Endothelial cell (in vitro differentiated cells): ENCODE measurements around the gene TRPC4AP. TPM values are rescaled to one million over a fixed set of nuclear protein-coding genes. Genes with fewer than 3 reads are reported as not detected.
A peak's percentile ranks its signal among the peaks of the same experiment; 100 is the strongest.

Experiments used
- DNase-seq: peaks from one replicate; pipeline ENCODE4 v3.0.0; 2021; ENCODE audit warnings: low spot score
- H3K27ac Mint-ChIP-seq: one replicate; pipeline ENCODE4 v1.8.0; 2021; ENCODE audit warnings: mixed read lengths, inconsistent platforms; ENCODE audit not compliant: unreplicated experiment
- H3K27me3 Mint-ChIP-seq: one replicate; pipeline ENCODE4 v1.8.0; 2021; ENCODE audit warnings: mild to moderate bottlenecking, moderate library complexity, mixed read lengths, inconsistent platforms; ENCODE audit not compliant: unreplicated experiment
- H3K36me3 Mint-ChIP-seq: one replicate; pipeline ENCODE4 v1.8.0; 2021; ENCODE audit warnings: mild to moderate bottlenecking, low read depth, mixed read lengths, inconsistent platforms; ENCODE audit not compliant: unreplicated experiment
- H3K4me1 Mint-ChIP-seq: one replicate; pipeline ENCODE4 v1.8.0; 2021; ENCODE audit warnings: mild to moderate bottlenecking, mixed read lengths, inconsistent platforms; ENCODE audit not compliant: unreplicated experiment
- H3K4me3 Mint-ChIP-seq: one replicate; pipeline ENCODE4 v1.8.0; 2021; ENCODE audit warnings: mild to moderate bottlenecking, mixed read lengths, inconsistent platforms; ENCODE audit not compliant: unreplicated experiment
- H3K9me3 Mint-ChIP-seq: one replicate; pipeline ENCODE4 v1.8.0; 2021; ENCODE audit warnings: mixed read lengths, inconsistent platforms; ENCODE audit not compliant: unreplicated experiment
- CTCF ChIP-seq: fragments of 200-600 bp; sonication (generic); IDR thresholded peaks from one replicate; pipeline ENCODE4 v1.5.0; 2021; ENCODE audit warnings: antibody characterized with exemption; ENCODE audit not compliant: unreplicated experiment
- total RNA-seq: library from RNA; stranded (reverse); fragmentation: NEBNext Ultra II Directional; extraction: Animal tissue kit (Norgen Biotek cat#: 25700); gene quantifications from one replicate; pipeline ENCODE4 v1.2.1, GENCODE V29; 2021; ENCODE audit not compliant: unreplicated experiment

TRPC4AP gene
- total RNA-seq, 1 donor from 2014 or later: 109 TPM

GRCh38 chr20:35106827-35107380 lies 14.3 kb upstream of the TRPC4AP start:
- H3K36me3 Mint-ChIP-seq: no peaks in the 10 kb centered on the region
- no peak for TF ChIP-seq CTCF
- no peaks in the 10 kb centered on the region for H3K9me3 Mint-ChIP-seq

GRCh38 chr20:35104685-35105295 lies 12.2 kb upstream of the TRPC4AP start:
- no peak overlapping the region for H3K27ac Mint-ChIP-seq
- no peak for TF ChIP-seq CTCF

More at GRCh38 chr20:35106827-35107380, 14.3 kb upstream of the TRPC4AP start:
- DNase-seq: no peak
- no peak overlapping the region for H3K4me3 Mint-ChIP-seq
- H3K27ac Mint-ChIP-seq: no peak overlapping the region
- H3K4me1 Mint-ChIP-seq: peaks cover 14% of the 10 kb centered on the region
- H3K27me3 Mint-ChIP-seq: no peaks in the 10 kb centered on the region

GRCh38 chr20:35101620-35102019 lies 9.0 kb upstream of the TRPC4AP start:
- Mint-ChIP-seq H3K36me3 (no peaks in the 10 kb centered on the region), H3K9me3 (no peaks in the 10 kb centered on the region), H3K27ac (no peak overlapping the region), H3K4me1 (no peaks in the 10 kb centered on the region), H3K4me3 (no peak overlapping the region), H3K27me3 (no peaks in the 10 kb centered on the region)
- no peak for TF ChIP-seq CTCF
- no peak for DNase-seq

More at GRCh38 chr20:35104685-35105295, 12.2 kb upstream of the TRPC4AP start:
- Mint-ChIP-seq H3K9me3 (no peaks in the 10 kb centered on the region), H3K4me3 (no peak overlapping the region), H3K36me3 (no peaks in the 10 kb centered on the region), H3K4me1 (no peaks in the 10 kb centered on the region), H3K27me3 (no peaks in the 10 kb centered on the region)
- no peak for DNase-seq

GRCh38 chr20:35093267-35093884 lies 769 bp upstream of the TRPC4AP start:
- peaks cover 23% of the 10 kb centered on the region for H3K4me1 Mint-ChIP-seq
- H3K27ac Mint-ChIP-seq: peak overlapping the region; percentile 83
- no peak for TF ChIP-seq CTCF
- H3K36me3 Mint-ChIP-seq: peaks cover 8% of the 10 kb centered on the region
- no peaks in the 10 kb centered on the region for H3K9me3 Mint-ChIP-seq
- DNase-seq: no peak
- H3K27me3 Mint-ChIP-seq: peaks cover 8% of the 10 kb centered on the region
- H3K4me3 Mint-ChIP-seq: peak overlapping the region; percentile 90
